ENCODE measurements around the gene TTC28.

DNA sequence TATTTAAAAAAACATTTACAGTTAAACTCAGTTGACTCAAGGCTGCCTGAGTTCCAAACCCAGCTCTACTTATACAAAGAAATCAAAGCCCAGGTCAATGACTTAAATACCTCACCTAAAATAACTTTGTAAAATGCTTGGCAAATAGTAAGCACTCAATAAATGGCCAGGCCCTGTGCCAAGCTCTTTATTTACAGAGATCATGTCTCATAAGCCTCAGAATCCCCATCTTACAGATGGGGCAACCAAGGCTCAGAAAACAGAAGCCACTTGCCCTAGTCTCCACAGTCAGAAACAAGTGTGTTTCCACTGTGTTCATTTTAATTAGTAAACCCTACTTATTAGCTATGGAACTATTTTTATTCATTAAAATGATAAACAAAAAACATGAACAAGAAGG lies 30.5 kb upstream of the TTC28 start:
- TF ChIP-seq, protein P1, sequence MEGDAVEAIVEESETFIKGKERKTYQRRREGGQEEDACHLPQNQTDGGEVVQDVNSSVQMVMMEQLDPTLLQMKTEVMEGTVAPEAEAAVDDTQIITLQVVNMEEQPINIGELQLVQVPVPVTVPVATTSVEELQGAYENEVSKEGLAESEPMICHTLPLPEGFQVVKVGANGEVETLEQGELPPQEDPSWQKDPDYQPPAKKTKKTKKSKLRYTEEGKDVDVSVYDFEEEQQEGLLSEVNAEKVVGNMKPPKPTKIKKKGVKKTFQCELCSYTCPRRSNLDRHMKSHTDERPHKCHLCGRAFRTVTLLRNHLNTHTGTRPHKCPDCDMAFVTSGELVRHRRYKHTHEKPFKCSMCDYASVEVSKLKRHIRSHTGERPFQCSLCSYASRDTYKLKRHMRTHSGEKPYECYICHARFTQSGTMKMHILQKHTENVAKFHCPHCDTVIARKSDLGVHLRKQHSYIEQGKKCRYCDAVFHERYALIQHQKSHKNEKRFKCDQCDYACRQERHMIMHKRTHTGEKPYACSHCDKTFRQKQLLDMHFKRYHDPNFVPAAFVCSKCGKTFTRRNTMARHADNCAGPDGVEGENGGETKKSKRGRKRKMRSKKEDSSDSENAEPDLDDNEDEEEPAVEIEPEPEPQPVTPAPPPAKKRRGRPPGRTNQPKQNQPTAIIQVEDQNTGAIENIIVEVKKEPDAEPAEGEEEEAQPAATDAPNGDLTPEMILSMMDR (IDR thresholded peaks at IDR 0.05): no peak
- no peak for TF ChIP-seq POLR2A (IDR thresholded peaks at IDR 0.05)

Measured in thyroid gland (tissue), 4 donors.